ENCODE measurements around the gene PSMD5. TPM values are rescaled to one million over a fixed set of nuclear protein-coding genes. Genes with fewer than 3 reads are reported as not detected.

PSMD5 gene
- polyA plus RNA-seq, 1 donor from 2014 or later, result 11.7 TPM

DNA sequence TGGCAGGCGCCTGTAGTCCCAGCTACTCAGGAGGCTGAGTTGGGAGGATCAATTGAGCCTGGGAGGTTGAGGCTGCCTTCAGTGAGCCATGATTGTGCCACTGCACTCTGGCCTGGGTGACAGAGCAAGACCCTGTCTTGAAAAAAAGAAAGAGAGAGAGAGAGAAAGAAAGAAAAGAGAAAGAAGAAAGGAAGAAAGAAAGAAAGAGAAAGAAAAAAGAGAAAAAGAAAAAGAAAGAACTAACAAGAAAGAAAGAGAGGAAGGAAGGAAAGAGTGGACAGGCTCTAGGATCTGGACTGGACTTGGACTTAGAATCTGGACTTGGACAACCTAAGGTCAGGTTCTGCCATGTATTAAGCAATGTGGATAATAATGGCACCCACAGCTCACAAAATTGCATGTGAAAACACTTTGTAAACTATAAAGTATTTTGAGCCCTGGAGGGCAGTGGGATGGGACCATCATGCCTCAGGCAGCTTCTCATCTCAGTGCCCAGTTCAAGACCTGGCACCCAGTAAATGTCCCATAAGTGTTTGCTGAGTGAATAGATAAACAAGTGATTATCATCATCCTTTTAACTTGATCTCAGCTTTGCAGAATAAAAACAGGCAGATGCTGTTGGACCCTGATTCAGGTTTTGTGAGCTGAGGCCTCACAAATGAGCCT lies 47.0 kb upstream of the PSMD5 start:
- Histone ChIP-seq H3K79me2 (replicated peaks; ENCODE audit: insufficient read depth, low read length) (no peaks in the 10 kb centered on the region), H3K9me2 (ENCODE audit: insufficient read depth, low read length) (no peaks in the 10 kb centered on the region), H2AFZ (ENCODE audit: low read depth, low read length) (no peak overlapping the region), H3K4me2 (ENCODE audit: low read length) (no peak overlapping the region), H4K20me1 (ENCODE audit: insufficient read depth) (no peaks in the 10 kb centered on the region), H3K9me3 (ENCODE audit: low read length) (no peaks in the 10 kb centered on the region), H3K27ac (ENCODE audit: low read length) (no peak overlapping the region), H3K9ac (ENCODE audit: low read length) (no peak overlapping the region), H3F3A (ENCODE audit: insufficient read depth, low read length, poor library complexity, severe bottlenecking) (no peaks in the 10 kb centered on the region), H3K36me3 (ENCODE audit: insufficient read depth, low read length) (no peaks in the 10 kb centered on the region), H3K4me3 (ENCODE audit: low read length) (no peak overlapping the region), H3K27me3 (ENCODE audit: insufficient read depth, low read depth, low read length) (no peaks in the 10 kb centered on the region)
- TF ChIP-seq, protein P1, sequence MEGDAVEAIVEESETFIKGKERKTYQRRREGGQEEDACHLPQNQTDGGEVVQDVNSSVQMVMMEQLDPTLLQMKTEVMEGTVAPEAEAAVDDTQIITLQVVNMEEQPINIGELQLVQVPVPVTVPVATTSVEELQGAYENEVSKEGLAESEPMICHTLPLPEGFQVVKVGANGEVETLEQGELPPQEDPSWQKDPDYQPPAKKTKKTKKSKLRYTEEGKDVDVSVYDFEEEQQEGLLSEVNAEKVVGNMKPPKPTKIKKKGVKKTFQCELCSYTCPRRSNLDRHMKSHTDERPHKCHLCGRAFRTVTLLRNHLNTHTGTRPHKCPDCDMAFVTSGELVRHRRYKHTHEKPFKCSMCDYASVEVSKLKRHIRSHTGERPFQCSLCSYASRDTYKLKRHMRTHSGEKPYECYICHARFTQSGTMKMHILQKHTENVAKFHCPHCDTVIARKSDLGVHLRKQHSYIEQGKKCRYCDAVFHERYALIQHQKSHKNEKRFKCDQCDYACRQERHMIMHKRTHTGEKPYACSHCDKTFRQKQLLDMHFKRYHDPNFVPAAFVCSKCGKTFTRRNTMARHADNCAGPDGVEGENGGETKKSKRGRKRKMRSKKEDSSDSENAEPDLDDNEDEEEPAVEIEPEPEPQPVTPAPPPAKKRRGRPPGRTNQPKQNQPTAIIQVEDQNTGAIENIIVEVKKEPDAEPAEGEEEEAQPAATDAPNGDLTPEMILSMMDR (IDR thresholded peaks at IDR 0.05; ENCODE audit: poor library complexity, severe bottlenecking), result no peak

DNA sequence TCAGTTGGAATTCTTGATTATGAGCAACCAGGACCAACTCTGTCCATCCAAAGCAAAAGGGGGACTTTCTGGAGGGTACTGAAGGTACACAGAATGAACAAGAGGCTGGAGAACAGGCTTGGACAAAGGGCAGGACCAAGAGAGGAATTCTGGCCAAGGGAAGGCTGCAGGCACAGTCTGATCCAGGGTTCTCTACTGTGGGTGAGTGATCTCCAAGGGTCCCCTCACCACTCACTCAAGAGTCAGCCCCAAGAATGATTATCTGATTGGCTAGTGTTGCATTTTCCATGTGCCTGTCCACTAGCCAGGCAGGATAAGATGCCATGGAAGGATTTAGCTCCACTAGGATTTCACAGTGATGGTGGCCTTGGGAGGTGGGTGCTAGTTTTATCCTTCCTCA lies 45.9 kb upstream of the PSMD5 start:
- Histone ChIP-seq H3K4me2 (ENCODE audit: low read length) (no peak overlapping the region), H4K20me1 (ENCODE audit: insufficient read depth) (no peaks in the 10 kb centered on the region), H3K9ac (ENCODE audit: low read length) (no peak overlapping the region), H2AFZ (ENCODE audit: low read depth, low read length) (no peak overlapping the region), H3K9me3 (ENCODE audit: low read length) (no peaks in the 10 kb centered on the region), H3K4me3 (ENCODE audit: low read length) (no peak overlapping the region), H3K27ac (ENCODE audit: low read length) (no peak overlapping the region), H3K27me3 (ENCODE audit: insufficient read depth, low read depth, low read length) (no peaks in the 10 kb centered on the region), H3F3A (ENCODE audit: insufficient read depth, low read length, poor library complexity, severe bottlenecking) (no peaks in the 10 kb centered on the region), H3K36me3 (ENCODE audit: insufficient read depth, low read length) (no peaks in the 10 kb centered on the region), H3K79me2 (replicated peaks; ENCODE audit: insufficient read depth, low read length) (no peaks in the 10 kb centered on the region), H3K9me2 (ENCODE audit: insufficient read depth, low read length) (no peaks in the 10 kb centered on the region)
- TF ChIP-seq MXI1 (conservative IDR thresholded peaks at IDR 0.05; ENCODE audit: poor library complexity, severe bottlenecking) (no peak), EP300 (conservative IDR thresholded peaks at IDR 0.05; ENCODE audit: poor library complexity, severe bottlenecking) (no peak), TAF1 (IDR thresholded peaks at IDR 0.05; ENCODE audit: low read depth) (no peak), SMC3 (conservative IDR thresholded peaks at IDR 0.05; ENCODE audit: poor library complexity) (no peak), RAD21 (conservative IDR thresholded peaks at IDR 0.05) (no peak), POLR2AphosphoS5 (IDR thresholded peaks at IDR 0.05) (no peak), EZH2 (IDR thresholded peaks at IDR 0.05; ENCODE audit: borderline replicate concordance, insufficient read depth, low read length, poor library complexity, severe bottlenecking) (no peak)
- TF ChIP-seq, protein P1 (IDR thresholded peaks at IDR 0.05; ENCODE audit: poor library complexity, severe bottlenecking), result no peak
- TF ChIP-seq, protein P2, sequence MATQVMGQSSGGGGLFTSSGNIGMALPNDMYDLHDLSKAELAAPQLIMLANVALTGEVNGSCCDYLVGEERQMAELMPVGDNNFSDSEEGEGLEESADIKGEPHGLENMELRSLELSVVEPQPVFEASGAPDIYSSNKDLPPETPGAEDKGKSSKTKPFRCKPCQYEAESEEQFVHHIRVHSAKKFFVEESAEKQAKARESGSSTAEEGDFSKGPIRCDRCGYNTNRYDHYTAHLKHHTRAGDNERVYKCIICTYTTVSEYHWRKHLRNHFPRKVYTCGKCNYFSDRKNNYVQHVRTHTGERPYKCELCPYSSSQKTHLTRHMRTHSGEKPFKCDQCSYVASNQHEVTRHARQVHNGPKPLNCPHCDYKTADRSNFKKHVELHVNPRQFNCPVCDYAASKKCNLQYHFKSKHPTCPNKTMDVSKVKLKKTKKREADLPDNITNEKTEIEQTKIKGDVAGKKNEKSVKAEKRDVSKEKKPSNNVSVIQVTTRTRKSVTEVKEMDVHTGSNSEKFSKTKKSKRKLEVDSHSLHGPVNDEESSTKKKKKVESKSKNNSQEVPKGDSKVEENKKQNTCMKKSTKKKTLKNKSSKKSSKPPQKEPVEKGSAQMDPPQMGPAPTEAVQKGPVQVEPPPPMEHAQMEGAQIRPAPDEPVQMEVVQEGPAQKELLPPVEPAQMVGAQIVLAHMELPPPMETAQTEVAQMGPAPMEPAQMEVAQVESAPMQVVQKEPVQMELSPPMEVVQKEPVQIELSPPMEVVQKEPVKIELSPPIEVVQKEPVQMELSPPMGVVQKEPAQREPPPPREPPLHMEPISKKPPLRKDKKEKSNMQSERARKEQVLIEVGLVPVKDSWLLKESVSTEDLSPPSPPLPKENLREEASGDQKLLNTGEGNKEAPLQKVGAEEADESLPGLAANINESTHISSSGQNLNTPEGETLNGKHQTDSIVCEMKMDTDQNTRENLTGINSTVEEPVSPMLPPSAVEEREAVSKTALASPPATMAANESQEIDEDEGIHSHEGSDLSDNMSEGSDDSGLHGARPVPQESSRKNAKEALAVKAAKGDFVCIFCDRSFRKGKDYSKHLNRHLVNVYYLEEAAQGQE (IDR thresholded peaks at IDR 0.05; ENCODE audit: borderline replicate concordance), result no peak
